Measurements from ENCODE around the gene RGPD5.
"Not testable (repeated sequence)": the region's sequence is repeated elsewhere in the genome, so short reads cannot be mapped to it uniquely, and the experiment has no call there.

RGPD5 gene

DNA sequence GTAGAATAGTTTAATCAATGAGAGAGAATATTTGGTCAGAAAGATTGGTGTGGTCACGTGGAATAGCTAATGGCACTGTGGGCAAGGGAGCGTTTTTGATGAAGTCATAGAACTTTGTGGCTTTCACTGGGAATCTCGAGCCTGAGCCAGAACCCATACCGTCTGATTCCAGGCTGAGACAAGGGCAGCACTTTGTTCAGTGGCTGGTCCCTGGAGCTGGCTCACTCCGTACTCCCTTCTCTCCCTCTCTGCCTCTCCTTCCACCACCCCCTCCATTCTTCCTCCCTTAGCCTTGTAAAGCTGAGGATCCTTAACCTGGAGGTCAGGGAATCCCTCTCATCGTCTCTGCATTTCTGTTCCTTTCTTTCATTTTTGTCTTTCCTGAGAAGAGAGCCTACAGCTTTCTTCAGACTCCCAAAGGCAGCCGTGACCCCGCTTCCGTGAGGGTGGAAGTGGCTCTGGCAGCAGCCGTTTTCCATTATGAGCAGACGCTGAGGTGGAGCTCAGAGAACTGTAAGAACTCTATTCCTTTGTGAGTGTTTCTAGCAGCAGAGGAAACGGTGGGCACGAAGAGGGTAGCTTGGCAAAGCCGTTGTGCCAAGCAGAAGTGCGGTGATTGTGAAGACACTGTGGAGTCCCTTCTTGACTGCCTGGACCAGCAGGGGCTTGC lies 12.8 kb upstream of the RGPD5 start:
- no CpG with 5 or more reads among the region's 15 CpGs for WGBS, 2 experiments

DNA sequence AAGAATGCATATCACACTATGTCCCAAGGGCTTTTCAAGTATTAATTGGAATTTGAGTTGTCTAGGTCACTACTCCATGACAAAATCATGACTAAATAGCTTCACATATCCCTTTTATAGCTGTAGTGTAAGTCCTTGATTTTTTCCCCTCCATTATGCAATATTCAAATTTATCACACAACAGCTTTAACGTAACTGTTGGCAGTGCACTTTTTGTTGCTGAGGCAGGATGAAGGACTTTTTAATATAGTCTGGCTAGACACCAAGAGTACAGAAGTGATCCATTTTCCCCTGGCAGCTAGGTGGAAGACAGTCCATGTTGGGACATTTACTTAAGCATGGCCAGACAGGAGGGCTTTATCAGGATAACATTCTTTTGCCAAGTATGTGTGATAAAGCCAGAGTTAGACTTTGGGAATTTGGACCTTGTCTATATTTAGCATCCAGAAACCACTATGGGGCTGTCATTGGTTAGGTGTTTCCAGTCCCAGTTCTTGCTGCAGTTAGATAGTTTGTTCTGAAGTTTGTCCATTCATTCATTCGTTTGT lies 11.6 kb upstream of the RGPD5 start:
- H3K36me3 ChIP-seq (ENCODE audit: control insufficient read depth, insufficient read depth, low read length); H3K27ac ChIP-seq (ENCODE audit: insufficient read depth, low read depth, low read length, poor library complexity, severe bottlenecking); H3K27me3 ChIP-seq (ENCODE audit: control insufficient read depth, insufficient read depth, low read length, poor library complexity, severe bottlenecking); H3K4me1 ChIP-seq (ENCODE audit: control insufficient read depth, insufficient read depth, low read length); H3K9me3 ChIP-seq (ENCODE audit: control insufficient read depth, low read length); H3K4me3 ChIP-seq (ENCODE audit: insufficient read depth, low read depth, low read length): not testable (repeated sequence)
- WGBS, 2 experiments: no CpG with 5 or more reads among the region's 2 CpGs

More for the DNA sequence above, 12.8 kb upstream of the RGPD5 start:
- H3K27me3 ChIP-seq (ENCODE audit: control insufficient read depth, insufficient read depth, low read length, poor library complexity, severe bottlenecking); H3K36me3 ChIP-seq (ENCODE audit: control insufficient read depth, insufficient read depth, low read length); H3K27ac ChIP-seq (ENCODE audit: insufficient read depth, low read depth, low read length, poor library complexity, severe bottlenecking); H3K4me3 ChIP-seq (ENCODE audit: insufficient read depth, low read depth, low read length); H3K9me3 ChIP-seq (ENCODE audit: control insufficient read depth, low read length); H3K4me1 ChIP-seq (ENCODE audit: control insufficient read depth, insufficient read depth, low read length): not testable (repeated sequence)

DNA sequence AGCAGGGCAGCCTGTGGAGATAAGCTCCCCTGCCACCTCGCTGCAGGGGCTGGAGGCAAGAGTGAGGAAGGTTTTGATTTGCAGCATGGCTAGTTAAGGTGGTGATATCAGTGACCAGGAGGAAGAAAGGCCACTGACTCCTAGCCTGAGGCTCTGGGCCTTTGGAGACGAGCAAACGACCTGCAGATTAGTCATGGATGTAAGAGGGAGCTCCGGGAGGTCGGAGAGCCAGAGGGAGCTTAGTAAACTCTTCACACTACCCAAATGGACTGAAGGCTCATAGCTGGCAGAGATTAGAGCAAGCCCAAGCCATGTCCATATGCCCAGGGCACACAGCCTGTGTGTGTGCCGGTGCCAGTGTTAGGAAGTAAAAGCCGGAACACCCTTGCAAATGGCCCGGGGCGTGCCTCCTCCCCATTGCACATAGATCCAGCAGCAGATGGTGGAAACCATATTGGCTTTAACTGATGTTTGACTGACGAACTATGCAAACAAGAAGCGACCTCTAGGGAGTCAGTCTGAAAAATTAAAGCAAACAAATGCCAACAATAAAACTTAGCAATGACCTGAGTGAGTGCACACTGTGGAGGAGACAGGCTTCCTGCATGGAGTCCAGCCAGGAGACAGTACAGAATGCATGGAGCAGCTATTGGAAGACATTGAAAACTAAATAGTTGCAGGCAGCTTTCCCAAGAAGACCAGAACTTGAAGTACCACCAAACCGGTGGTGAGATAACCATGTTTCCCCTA lies 2.4 kb upstream of the RGPD5 start:
- H3K9me3 ChIP-seq (ENCODE audit: control insufficient read depth, low read length); H3K4me3 ChIP-seq (ENCODE audit: insufficient read depth, low read depth, low read length); H3K27me3 ChIP-seq (ENCODE audit: control insufficient read depth, insufficient read depth, low read length, poor library complexity, severe bottlenecking); H3K4me1 ChIP-seq (ENCODE audit: control insufficient read depth, insufficient read depth, low read length); H3K27ac ChIP-seq (ENCODE audit: insufficient read depth, low read depth, low read length, poor library complexity, severe bottlenecking); H3K36me3 ChIP-seq (ENCODE audit: control insufficient read depth, insufficient read depth, low read length): not testable (repeated sequence)
- no CpG with 5 or more reads among the region's 12 CpGs for WGBS, 2 experiments

DNA sequence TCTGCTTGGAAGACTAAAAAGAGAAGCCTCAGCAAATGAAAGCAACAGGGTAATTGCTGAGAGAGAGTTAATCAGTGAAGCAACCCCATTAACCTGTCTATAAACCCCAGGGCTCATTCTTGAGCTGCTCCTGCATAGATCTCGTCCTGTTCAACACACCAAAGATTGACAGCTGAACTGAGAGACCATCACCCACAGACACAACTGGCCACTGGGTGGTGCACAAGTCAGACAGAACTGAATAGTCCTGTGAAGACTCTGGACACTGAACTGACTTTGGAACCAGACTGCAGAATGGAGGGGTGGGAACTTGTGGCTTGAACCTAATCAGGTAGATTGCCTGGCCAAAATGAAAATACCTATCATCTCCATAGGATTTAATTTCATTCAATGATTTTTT lies 1.4 kb upstream of the RGPD5 start:
- WGBS, 2 experiments: no CpG with 5 or more reads among the region's 1 CpG
- not testable (repeated sequence) for H3K27me3 ChIP-seq (ENCODE audit: control insufficient read depth, insufficient read depth, low read length, poor library complexity, severe bottlenecking); H3K4me1 ChIP-seq (ENCODE audit: control insufficient read depth, insufficient read depth, low read length); H3K4me3 ChIP-seq (ENCODE audit: insufficient read depth, low read depth, low read length); H3K36me3 ChIP-seq (ENCODE audit: control insufficient read depth, insufficient read depth, low read length); H3K9me3 ChIP-seq (ENCODE audit: control insufficient read depth, low read length); H3K27ac ChIP-seq (ENCODE audit: insufficient read depth, low read depth, low read length, poor library complexity, severe bottlenecking)

DNA sequence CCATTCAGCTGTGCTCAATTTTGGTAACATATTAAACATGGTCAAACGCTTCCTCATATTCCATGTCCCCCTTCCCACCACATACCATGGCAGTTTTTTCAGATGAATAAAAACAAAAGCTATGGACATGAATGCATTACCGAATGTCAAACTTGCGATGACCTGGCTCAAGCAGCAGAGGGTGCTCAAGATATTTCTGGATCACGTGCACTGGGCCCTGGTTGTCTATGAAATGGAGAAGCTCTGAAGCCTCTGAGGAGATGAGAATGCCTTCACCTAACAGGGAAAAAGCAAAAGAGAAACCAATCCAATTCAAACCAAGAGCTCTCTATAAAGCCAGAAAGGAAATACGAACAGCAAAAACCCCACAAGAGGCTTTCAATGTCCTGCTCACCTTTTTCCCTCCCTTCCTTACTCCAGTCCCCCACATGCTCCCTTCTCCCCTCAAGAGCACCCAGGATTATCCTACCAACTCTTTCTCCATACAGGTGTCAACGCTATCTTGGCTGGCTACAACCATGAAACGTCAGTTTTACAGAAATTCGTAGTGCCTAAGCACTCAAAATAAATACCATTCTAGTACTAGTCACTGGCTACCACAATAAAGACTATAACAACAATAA lies 77.1 kb downstream of the RGPD5 start:
- H3K4me3 ChIP-seq (ENCODE audit: insufficient read depth, low read depth, low read length); H3K9me3 ChIP-seq (ENCODE audit: control insufficient read depth, low read length); H3K36me3 ChIP-seq (ENCODE audit: control insufficient read depth, insufficient read depth, low read length); H3K4me1 ChIP-seq (ENCODE audit: control insufficient read depth, insufficient read depth, low read length); H3K27me3 ChIP-seq (ENCODE audit: control insufficient read depth, insufficient read depth, low read length, poor library complexity, severe bottlenecking); H3K27ac ChIP-seq (ENCODE audit: insufficient read depth, low read depth, low read length, poor library complexity, severe bottlenecking): not testable (repeated sequence)
- WGBS, 2 experiments: no CpG with 5 or more reads among the region's 8 CpGs

DNA sequence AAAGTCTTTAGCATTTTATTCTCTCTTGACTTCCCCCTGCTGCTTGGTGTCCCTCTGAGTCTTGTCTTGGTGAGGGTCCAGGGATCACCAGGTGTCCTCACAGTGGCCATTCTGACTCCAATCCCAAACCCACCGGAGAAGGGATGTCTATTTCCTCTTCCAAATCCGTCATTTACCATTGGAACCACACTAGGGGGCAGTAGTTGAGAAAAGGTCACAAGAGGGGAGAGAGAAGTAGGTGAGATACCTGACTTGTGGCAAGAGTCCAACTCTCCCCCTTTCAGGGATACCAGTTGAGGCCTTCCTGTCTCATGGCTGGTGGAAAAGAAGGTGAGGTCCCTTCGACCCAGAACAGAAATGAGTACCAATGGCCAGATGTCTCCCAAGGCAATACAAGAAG lies 82.5 kb downstream of the RGPD5 start:
- not testable (repeated sequence) for H3K27ac ChIP-seq (ENCODE audit: insufficient read depth, low read depth, low read length, poor library complexity, severe bottlenecking); H3K9me3 ChIP-seq (ENCODE audit: control insufficient read depth, low read length); H3K27me3 ChIP-seq (ENCODE audit: control insufficient read depth, insufficient read depth, low read length, poor library complexity, severe bottlenecking); H3K4me3 ChIP-seq (ENCODE audit: insufficient read depth, low read depth, low read length); H3K36me3 ChIP-seq (ENCODE audit: control insufficient read depth, insufficient read depth, low read length); H3K4me1 ChIP-seq (ENCODE audit: control insufficient read depth, insufficient read depth, low read length)
- WGBS, 2 experiments: no CpG with 5 or more reads among the region's 3 CpGs

DNA sequence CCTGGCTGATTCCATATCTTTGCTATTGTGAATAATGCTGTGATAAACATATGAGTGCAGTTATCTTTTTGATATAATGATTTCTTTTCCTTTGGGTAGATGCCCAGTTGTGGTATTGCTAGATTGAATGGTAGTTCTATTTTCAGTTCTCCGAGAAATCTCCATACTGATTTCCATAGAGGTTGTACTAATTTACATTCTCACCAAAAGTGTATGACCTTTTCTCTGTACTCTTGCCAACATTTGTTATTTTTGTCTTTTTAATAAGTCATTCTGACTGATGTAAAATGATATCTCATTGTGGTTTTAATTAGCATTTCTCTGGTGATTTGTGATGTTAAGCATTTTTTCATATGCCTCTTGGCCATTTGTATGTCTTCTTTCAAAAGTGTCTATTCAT lies 88.0 kb downstream of the RGPD5 start:
- H3K27ac ChIP-seq (ENCODE audit: insufficient read depth, low read depth, low read length, poor library complexity, severe bottlenecking); H3K36me3 ChIP-seq (ENCODE audit: control insufficient read depth, insufficient read depth, low read length); H3K4me1 ChIP-seq (ENCODE audit: control insufficient read depth, insufficient read depth, low read length); H3K27me3 ChIP-seq (ENCODE audit: control insufficient read depth, insufficient read depth, low read length, poor library complexity, severe bottlenecking); H3K4me3 ChIP-seq (ENCODE audit: insufficient read depth, low read depth, low read length); H3K9me3 ChIP-seq (ENCODE audit: control insufficient read depth, low read length): not testable (repeated sequence)
- WGBS, 2 experiments: no CpG with 5 or more reads among the region's 1 CpG

DNA sequence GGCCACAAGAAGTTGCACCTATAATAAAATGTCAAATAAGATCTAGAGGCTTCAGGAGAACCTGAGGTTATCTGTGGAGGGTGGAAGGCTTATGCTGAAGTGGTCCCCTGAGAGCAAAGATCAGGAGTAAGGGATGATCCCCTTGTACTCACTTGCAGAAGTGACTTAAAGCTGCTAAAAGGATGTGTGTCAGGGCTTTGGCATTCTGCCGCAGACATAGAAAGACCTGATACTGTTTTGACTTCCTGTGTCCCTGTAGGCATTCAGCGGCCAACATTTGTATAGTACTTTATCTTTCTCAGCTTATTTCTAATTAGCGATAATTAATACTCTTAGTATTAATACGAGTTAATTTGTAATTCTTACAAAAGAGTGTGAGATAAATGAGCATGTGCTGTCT lies 94.3 kb downstream of the RGPD5 start:
- H3K36me3 ChIP-seq (ENCODE audit: control insufficient read depth, insufficient read depth, low read length); H3K27me3 ChIP-seq (ENCODE audit: control insufficient read depth, insufficient read depth, low read length, poor library complexity, severe bottlenecking); H3K4me3 ChIP-seq (ENCODE audit: insufficient read depth, low read depth, low read length); H3K4me1 ChIP-seq (ENCODE audit: control insufficient read depth, insufficient read depth, low read length); H3K27ac ChIP-seq (ENCODE audit: insufficient read depth, low read depth, low read length, poor library complexity, severe bottlenecking); H3K9me3 ChIP-seq (ENCODE audit: control insufficient read depth, low read length): not testable (repeated sequence)
- no CpG with 5 or more reads among the region's 4 CpGs for WGBS, 2 experiments

DNA sequence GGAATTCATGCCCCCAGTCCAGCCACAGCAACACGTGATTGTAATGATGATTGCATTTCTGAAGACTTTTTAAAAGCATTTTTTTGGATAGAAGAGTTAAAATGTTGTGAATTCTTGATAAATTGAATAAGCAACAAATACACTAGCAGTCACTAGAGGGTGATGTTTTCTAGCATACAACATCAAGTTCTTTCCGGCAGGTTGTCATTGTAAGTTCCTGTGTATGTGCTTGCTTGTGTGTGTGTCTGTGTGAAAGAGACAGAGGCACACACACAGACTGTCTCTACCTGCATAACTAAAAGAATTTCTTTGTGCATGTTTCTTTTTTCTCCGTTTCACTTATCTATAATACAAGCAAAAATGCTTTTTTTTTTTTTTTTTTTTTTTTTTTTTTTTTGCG lies 95.8 kb downstream of the RGPD5 start:
- H3K27ac ChIP-seq (ENCODE audit: insufficient read depth, low read depth, low read length, poor library complexity, severe bottlenecking); H3K27me3 ChIP-seq (ENCODE audit: control insufficient read depth, insufficient read depth, low read length, poor library complexity, severe bottlenecking); H3K4me1 ChIP-seq (ENCODE audit: control insufficient read depth, insufficient read depth, low read length); H3K36me3 ChIP-seq (ENCODE audit: control insufficient read depth, insufficient read depth, low read length); H3K9me3 ChIP-seq (ENCODE audit: control insufficient read depth, low read length); H3K4me3 ChIP-seq (ENCODE audit: insufficient read depth, low read depth, low read length): not testable (repeated sequence)
- no CpG with 5 or more reads among the region's 4 CpGs for WGBS, 2 experiments

DNA sequence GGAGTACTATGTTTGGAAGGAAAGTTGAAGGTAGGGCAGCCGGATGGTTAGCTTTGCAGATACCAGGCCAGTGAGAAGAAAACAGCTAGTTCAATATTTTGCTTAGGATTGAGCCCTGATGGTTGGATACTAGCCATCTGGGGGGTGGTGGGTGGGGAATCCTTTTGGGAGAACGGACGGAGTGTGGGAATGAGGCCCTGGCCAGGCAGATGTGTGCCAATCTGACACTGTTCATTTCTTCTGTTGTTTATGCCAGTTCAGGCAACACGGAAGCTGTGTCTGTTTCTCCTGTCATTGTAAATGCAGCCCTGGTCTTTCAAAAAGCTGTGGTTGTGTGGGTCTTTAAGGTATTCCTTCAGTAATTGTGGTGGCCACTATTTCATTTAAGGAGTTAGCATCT lies 96.9 kb downstream of the RGPD5 start:
- not testable (repeated sequence) for H3K4me3 ChIP-seq (ENCODE audit: insufficient read depth, low read depth, low read length); H3K36me3 ChIP-seq (ENCODE audit: control insufficient read depth, insufficient read depth, low read length); H3K27ac ChIP-seq (ENCODE audit: insufficient read depth, low read depth, low read length, poor library complexity, severe bottlenecking); H3K9me3 ChIP-seq (ENCODE audit: control insufficient read depth, low read length); H3K4me1 ChIP-seq (ENCODE audit: control insufficient read depth, insufficient read depth, low read length); H3K27me3 ChIP-seq (ENCODE audit: control insufficient read depth, insufficient read depth, low read length, poor library complexity, severe bottlenecking)
- no CpG with 5 or more reads among the region's 4 CpGs for WGBS, 2 experiments

Measured in ectodermal cell (in vitro differentiated cells).